ENCODE measurements around the gene NEK11.

DNA sequence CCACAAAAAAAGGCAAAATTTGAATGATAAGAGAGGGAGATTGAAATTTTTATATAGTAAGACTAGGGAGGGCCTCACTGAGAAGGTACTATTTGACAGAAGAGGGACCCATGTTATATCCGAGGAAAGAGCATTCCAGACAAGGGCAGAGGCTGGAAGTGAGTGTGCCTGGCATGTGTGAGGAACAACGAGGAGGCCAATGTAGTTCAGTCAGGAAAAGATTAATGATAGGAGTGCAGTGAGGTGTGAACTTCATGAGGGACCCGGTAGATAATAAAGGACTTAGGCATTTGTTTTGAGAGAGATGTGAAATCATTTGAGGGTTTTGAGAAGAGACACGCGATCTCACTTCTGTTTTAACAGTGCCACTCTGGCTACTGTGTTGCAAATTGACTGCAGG lies 36.4 kb upstream of the NEK11 start:
- no peak for TF ChIP-seq POLR2A (IDR thresholded peaks at IDR 0.05; ENCODE audit: low read depth, low read length)
- TF ChIP-seq POLR2AphosphoS5 (IDR thresholded peaks at IDR 0.05; ENCODE audit: low read depth, low read length), result no peak
- TF ChIP-seq TAF1 (IDR thresholded peaks at IDR 0.05; ENCODE audit: borderline replicate concordance, low read depth, low read length), result no peak
